ENCODE measurements around the gene MIA2. TPM values are rescaled to one million over a fixed set of nuclear protein-coding genes. Genes with fewer than 3 reads are reported as not detected.

Gene MIA2
- total RNA-seq, 1 donor from 2014 or later, result 27.1 TPM

GRCh38 chr14:39417014-39417413, 183.3 kb downstream of the MIA2 start:
- ChIA-PET POLR2A (no interaction called here), CTCF (no interaction called here)
- H3K4me1 Mint-ChIP-seq, result peaks cover 10% of the 10 kb centered on the region
- H3K27me3 Mint-ChIP-seq, result no peaks in the 10 kb centered on the region
- peaks cover 15% of the 10 kb centered on the region for H3K9me3 Mint-ChIP-seq
- intact Hi-C loops (cut with micrococcal nuclease), result no loop called here
- TF ChIP-seq CTCF (IDR thresholded peaks at IDR 0.05), result no peak
- H3K27ac Mint-ChIP-seq, result no peak overlapping the region
- DNase-seq (no peak), ATAC-seq (ENCODE audit: low read depth) (no peak)
- peaks cover 48% of the 10 kb centered on the region for H3K36me3 Mint-ChIP-seq (ENCODE audit: low read depth)
- no peak overlapping the region for H3K4me3 Mint-ChIP-seq

- CTCF ChIA-PET, result no interaction called here
- peaks cover 32% of the 10 kb centered on the region for H3K36me3 Mint-ChIP-seq (ENCODE audit: low read depth)
Observed at GRCh38 chr14:39419272-39419671, 185.6 kb downstream of the MIA2 start.

GRCh38 chr14:39422243-39422642, 188.5 kb downstream of the MIA2 start:
- ChIA-PET CTCF (no interaction called here), POLR2A (no interaction called here)
- Mint-ChIP-seq H3K9me3 (peaks cover under 1% of the 10 kb centered on the region), H3K4me1 (peaks cover 30% of the 10 kb centered on the region), H3K27ac (no peak overlapping the region), H3K27me3 (no peaks in the 10 kb centered on the region), H3K4me3 (no peak overlapping the region), H3K36me3 (ENCODE audit: low read depth) (peaks cover 16% of the 10 kb centered on the region)
- intact Hi-C loops (cut with micrococcal nuclease), result no loop called here
- no peak for TF ChIP-seq CTCF (IDR thresholded peaks at IDR 0.05)
- ATAC-seq (ENCODE audit: low read depth) (no peak), DNase-seq (no peak)

More at GRCh38 chr14:39419272-39419671, 185.6 kb downstream of the MIA2 start:
- intact Hi-C loops (cut with micrococcal nuclease), result no loop called here
- Mint-ChIP-seq H3K27me3 (no peaks in the 10 kb centered on the region), H3K4me1 (peaks cover 17% of the 10 kb centered on the region), H3K27ac (no peak overlapping the region), H3K4me3 (no peak overlapping the region), H3K9me3 (peaks cover 9% of the 10 kb centered on the region)
- no peak for ATAC-seq (ENCODE audit: low read depth)
- TF ChIP-seq CTCF (IDR thresholded peaks at IDR 0.05), result no peak
- DNase-seq, result no peak
- POLR2A ChIA-PET, result no interaction called here

GRCh38 chr14:39423793-39424192, 190.1 kb downstream of the MIA2 start:
- DNase-seq (no peak), ATAC-seq (ENCODE audit: low read depth) (no peak)
- H3K27me3 Mint-ChIP-seq, result no peaks in the 10 kb centered on the region
- ChIA-PET CTCF (interaction anchor here (0.6 kb wide), 1 partner anchor 375 kb away, joined by 3 read pairs; no protein-coding TSS in a partner anchor), POLR2A (interaction anchor here (1.5 kb wide), 1 partner anchor 9 kb away, joined by 6 read pairs; the partner anchor contains the start of gene FBXO33)
- H3K4me3 Mint-ChIP-seq, result no peak overlapping the region
- H3K9me3 Mint-ChIP-seq, result no peaks in the 10 kb centered on the region
- peaks cover 38% of the 10 kb centered on the region for H3K4me1 Mint-ChIP-seq
- H3K36me3 Mint-ChIP-seq (ENCODE audit: low read depth), result peaks cover 15% of the 10 kb centered on the region
- no peak overlapping the region for H3K27ac Mint-ChIP-seq
- intact Hi-C loops (cut with micrococcal nuclease), result loop anchor here (1.0 kb wide), 1 partner anchor 8 kb away; no protein-coding TSS in a partner anchor
- TF ChIP-seq CTCF (IDR thresholded peaks at IDR 0.05), result no peak

- ChIA-PET POLR2A (interaction anchor here (1.0 kb wide), 1 partner anchor 256 kb away, joined by 4 read pairs; the partner anchor contains the start of gene TRAPPC6B), CTCF (interaction anchor here (0.7 to 1.5 kb wide), 2 partner anchors 107 to 197 kb away, joined by 3 to 4 read pairs; no protein-coding TSS in a partner anchor)
- intact Hi-C loops (cut with micrococcal nuclease), result loop anchor here (1.0 kb wide), 1 partner anchor 195 kb away; no protein-coding TSS in a partner anchor
- no peak overlapping the region for H3K4me3 Mint-ChIP-seq
- H3K36me3 Mint-ChIP-seq (ENCODE audit: low read depth), result peaks cover 4% of the 10 kb centered on the region
- H3K27ac Mint-ChIP-seq, result no peak overlapping the region
- no peaks in the 10 kb centered on the region for H3K27me3 Mint-ChIP-seq
- H3K4me1 Mint-ChIP-seq, result peaks cover 54% of the 10 kb centered on the region
- no peaks in the 10 kb centered on the region for H3K9me3 Mint-ChIP-seq
- ATAC-seq (ENCODE audit: low read depth) (no peak), DNase-seq (no peak)
- TF ChIP-seq CTCF (IDR thresholded peaks at IDR 0.05), result no peak
Observed at GRCh38 chr14:39425947-39426346, 192.2 kb downstream of the MIA2 start.

Measured in activated B cell treated with CpG ODN at 0.5 μM for 24 hours (primary cell).